ENCODE results near the gene MOB4.

DNA sequence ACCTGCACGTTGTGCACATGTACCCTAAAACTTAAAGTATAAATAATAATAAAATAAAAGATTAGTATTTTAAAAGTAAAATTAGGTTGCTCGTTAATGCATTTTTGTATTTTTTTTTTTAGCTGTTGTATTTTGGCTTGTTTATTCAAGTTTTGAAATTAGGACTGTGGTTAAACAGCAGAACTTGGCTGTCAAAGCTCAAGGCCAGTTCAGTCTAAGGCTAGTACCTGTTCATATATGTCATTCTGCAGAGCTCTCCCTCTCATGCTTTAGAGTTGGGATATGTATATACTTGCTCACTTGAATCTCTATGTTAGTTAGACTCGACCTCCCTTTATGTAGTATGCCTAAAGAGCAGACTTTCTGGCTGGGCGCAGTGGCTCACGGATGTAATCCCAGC lies 32.7 kb downstream of the MOB4 start:
- TF ChIP-seq POLR2A (IDR thresholded peaks at IDR 0.05; ENCODE audit: low read depth, low read length) (no peak), SPI1 (IDR thresholded peaks at IDR 0.05; ENCODE audit: low read depth, low read length) (no peak), POLR2AphosphoS5 (IDR thresholded peaks at IDR 0.05; ENCODE audit: low read depth, low read length) (no peak)
